Activated T-cell treated with anti-CD3 and anti-CD28 coated beads, Interleukin-2, amount 50 U/mL, for 72 hours (primary cell): ENCODE data around the gene TADA2B. TPM values are rescaled to one million over a fixed set of nuclear protein-coding genes. Genes with fewer than 3 reads are reported as not detected.

Source experiments
- ATAC-seq, 2 donors: fragments of 150-1000 bp; cut with Tn5 transposase; replicated peaks in 1 of 2; 2 replicates each; pipeline ENCODE4 v1.10.0; 2021; ENCODE audit warnings: moderate library complexity in 2 of 2, mild to moderate bottlenecking in 1 of 2
- DNase-seq, 2 donors: peaks; one replicate each; pipeline ENCODE4 v3.0.0; 2021 to 2022; ENCODE audit warnings: mixed read lengths in 1 of 2
- H3K27ac Mint-ChIP-seq: one replicate; pipeline ENCODE4 v1.8.0; 2022; ENCODE audit warnings: mild to moderate bottlenecking, moderate library complexity, mixed read lengths
- H3K27me3 Mint-ChIP-seq: one replicate; pipeline ENCODE4 v1.8.0; 2022; ENCODE audit warnings: low read depth, mixed read lengths
- H3K36me3 Mint-ChIP-seq, 2 donors: one replicate each; pipeline ENCODE4 v1.8.0; 2022; ENCODE audit warnings: mixed read lengths in 2 of 2, mild to moderate bottlenecking in 1 of 2; ENCODE audit not compliant: insufficient read depth in 2 of 2
- H3K4me1 Mint-ChIP-seq: one replicate; pipeline ENCODE4 v1.8.0; 2022; ENCODE audit warnings: low read depth, mixed read lengths
- H3K4me3 Mint-ChIP-seq, 2 donors: one replicate each; pipeline ENCODE4 v1.8.0; 2022; ENCODE audit warnings: mild to moderate bottlenecking in 2 of 2, mixed read lengths in 2 of 2, moderate library complexity in 2 of 2
- H3K9me3 Mint-ChIP-seq, 2 donors: one replicate each; pipeline ENCODE4 v1.8.0; 2022; ENCODE audit warnings: mixed read lengths in 2 of 2
- total RNA-seq, 2 donors: library from RNA; stranded (reverse); gene quantifications; one replicate each; pipeline ENCODE4 v1.2.3, GENCODE V29; 2022

The TADA2B gene
- total RNA-seq, 2 donors from 2014 or later = 14.5 to 15.3 TPM

- ATAC-seq (no peak), DNase-seq (no peak)
- Mint-ChIP-seq H3K36me3 (peaks cover 2 to 7% of the 10 kb centered on the region in 2 donors), H3K9me3 (no peaks in the 10 kb centered on the region), H3K4me3 (no peak overlapping the region), H3K4me1 (no peaks in the 10 kb centered on the region), H3K27me3 (no peaks in the 10 kb centered on the region), H3K27ac (peak overlapping the region; percentile 68)
These were observed 21.8 kb upstream of the TADA2B start for GRCh38 chr4:7021355-7021754.

DNA sequence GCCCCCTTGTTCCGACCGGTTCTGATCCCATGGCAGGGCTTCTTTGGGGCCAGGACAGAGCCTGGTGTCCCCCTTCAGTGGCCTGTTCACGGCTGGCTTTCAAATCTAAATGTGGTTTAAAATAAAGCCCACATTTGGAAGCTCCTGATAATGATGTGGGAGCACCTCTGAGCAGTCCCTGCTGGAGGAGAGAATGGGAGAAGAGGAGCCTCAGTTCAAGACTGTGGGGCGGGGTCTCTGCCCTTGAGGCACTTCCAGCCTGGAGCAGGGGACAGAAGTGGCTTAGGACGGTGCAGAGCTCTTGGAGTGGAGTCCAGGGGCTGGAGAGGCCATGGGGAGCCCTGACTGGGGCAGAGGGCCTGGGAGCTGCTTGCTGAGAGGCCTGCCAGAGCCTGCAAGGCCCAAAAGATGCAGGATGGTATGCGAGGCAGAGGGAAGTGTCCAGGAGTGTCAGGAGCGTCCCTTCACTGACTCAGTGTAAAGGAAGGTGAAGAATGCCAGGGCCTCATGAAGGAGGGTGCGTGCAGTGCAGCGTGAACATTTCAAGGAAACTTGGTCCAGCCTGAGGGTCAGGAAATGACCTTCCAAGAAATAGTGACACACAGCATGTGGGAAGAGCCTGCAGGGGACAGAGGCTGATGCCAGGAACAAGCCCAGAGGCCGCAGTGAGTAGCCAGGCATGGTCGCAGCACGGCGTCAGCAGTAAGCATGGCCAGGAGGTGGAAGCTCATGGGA lies 21.1 kb upstream of the TADA2B start:
- H3K9me3 Mint-ChIP-seq = no peaks in the 10 kb centered on the region
- peaks cover 2 to 12% of the 10 kb centered on the region in 2 donors for H3K36me3 Mint-ChIP-seq
- ATAC-seq (no peak), DNase-seq (no peak)
- no peak overlapping the region for H3K4me3 Mint-ChIP-seq
- no peaks in the 10 kb centered on the region for H3K27me3 Mint-ChIP-seq
- no peak overlapping the region for H3K27ac Mint-ChIP-seq
- no peaks in the 10 kb centered on the region for H3K4me1 Mint-ChIP-seq

- Mint-ChIP-seq H3K4me3 (no peak overlapping the region), H3K9me3 (no peaks in the 10 kb centered on the region), H3K4me1 (no peaks in the 10 kb centered on the region), H3K27ac (no peak overlapping the region), H3K36me3 (peaks cover 12 to 16% of the 10 kb centered on the region in 2 donors), H3K27me3 (no peaks in the 10 kb centered on the region)
- ATAC-seq (no peak), DNase-seq (no peak)
These were observed 19.7 kb upstream of the TADA2B start for GRCh38 chr4:7023486-7023885.

DNA sequence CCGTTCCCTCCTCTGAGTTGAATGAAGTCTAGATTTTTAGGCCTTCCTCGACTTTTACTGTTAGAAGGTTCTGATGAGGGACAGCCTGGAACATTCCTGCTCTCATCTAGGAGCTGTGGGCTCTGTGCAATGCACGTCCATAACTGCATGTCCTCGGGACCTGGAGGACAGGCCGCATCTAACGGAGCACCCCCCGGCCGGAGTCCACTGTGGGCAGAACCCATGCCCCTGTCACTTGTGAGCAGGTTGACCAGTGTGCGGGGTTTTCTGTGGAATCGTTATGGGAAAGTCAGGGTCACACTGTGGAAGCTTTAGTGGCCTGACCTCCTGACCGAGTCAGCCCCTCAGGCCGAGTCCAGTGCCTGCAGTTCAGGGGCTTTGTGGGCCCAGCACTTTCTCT lies 19.3 kb upstream of the TADA2B start:
- DNase-seq (no peak), ATAC-seq (no peak)
- H3K4me3 Mint-ChIP-seq = no peak overlapping the region
- no peaks in the 10 kb centered on the region for H3K4me1 Mint-ChIP-seq
- H3K27ac Mint-ChIP-seq = no peak overlapping the region
- H3K27me3 Mint-ChIP-seq = no peaks in the 10 kb centered on the region
- H3K9me3 Mint-ChIP-seq = no peaks in the 10 kb centered on the region
- H3K36me3 Mint-ChIP-seq = peaks cover 12 to 19% of the 10 kb centered on the region in 2 donors

GRCh38 chr4:7024336-7024890 lies 18.8 kb upstream of the TADA2B start:
- H3K9me3 Mint-ChIP-seq = no peaks in the 10 kb centered on the region
- ATAC-seq (no peak), DNase-seq (no peak)
- no peak overlapping the region for H3K4me3 Mint-ChIP-seq
- H3K4me1 Mint-ChIP-seq = no peaks in the 10 kb centered on the region
- no peaks in the 10 kb centered on the region for H3K27me3 Mint-ChIP-seq
- peaks cover 12 to 24% of the 10 kb centered on the region in 2 donors for H3K36me3 Mint-ChIP-seq
- no peak overlapping the region for H3K27ac Mint-ChIP-seq

DNA sequence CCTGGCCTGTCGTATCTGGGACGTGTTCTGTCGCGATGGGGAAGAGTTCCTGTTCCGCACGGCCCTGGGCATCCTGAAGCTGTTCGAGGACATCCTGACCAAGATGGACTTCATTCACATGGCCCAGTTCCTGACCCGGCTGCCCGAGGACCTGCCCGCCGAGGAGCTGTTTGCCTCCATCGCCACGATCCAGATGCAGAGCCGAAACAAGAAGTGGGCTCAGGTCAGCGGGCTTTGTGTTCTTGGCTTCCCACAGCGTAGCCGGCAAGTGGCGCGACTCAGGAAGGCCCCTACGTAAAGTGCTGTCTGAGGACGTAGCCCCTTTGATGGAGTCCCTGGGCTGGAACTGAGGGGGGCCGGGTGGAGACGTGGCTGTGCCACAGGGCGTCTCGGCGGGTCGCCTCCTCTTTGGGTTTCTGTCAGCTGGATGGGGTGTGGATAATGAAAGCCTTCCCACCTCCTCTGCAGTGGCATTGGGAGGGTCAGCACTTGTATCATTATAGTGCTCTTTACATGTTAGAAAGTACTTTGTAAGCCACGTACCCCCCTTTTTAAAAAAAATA lies 18.1 kb upstream of the TADA2B start:
- DNase-seq (no peak), ATAC-seq (no peak)
- Mint-ChIP-seq H3K36me3 (peaks cover 12 to 24% of the 10 kb centered on the region in 2 donors), H3K27ac (no peak overlapping the region), H3K27me3 (no peaks in the 10 kb centered on the region), H3K4me3 (no peak overlapping the region), H3K9me3 (no peaks in the 10 kb centered on the region), H3K4me1 (no peaks in the 10 kb centered on the region)

DNA sequence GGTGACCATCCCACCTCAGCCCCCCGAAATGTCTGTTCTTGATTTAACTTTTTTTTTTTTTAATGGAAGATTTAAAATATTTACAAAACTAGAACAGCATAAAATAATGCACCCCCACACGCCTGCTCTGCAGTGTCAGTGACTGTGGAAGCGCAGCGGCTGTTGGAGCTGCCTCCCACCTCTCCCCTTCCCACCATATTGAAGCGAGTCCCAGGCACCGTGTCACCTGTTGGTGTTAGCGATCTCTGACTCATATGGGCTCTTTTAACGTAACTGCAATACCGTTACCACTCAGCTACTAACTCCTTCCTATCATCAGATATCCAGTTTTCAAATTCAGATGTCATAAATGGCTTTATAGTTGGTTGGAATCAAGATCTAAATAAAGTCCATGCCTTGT lies 17.1 kb upstream of the TADA2B start:
- Mint-ChIP-seq H3K9me3 (no peaks in the 10 kb centered on the region), H3K36me3 (peaks cover 13 to 23% of the 10 kb centered on the region in 2 donors), H3K4me3 (no peak overlapping the region), H3K4me1 (no peaks in the 10 kb centered on the region), H3K27me3 (no peaks in the 10 kb centered on the region), H3K27ac (no peak overlapping the region)
- no peak for ATAC-seq
- DNase-seq = no peak

GRCh38 chr4:7027284-7027683 lies 15.9 kb upstream of the TADA2B start:
- Mint-ChIP-seq H3K27ac (no peak overlapping the region), H3K9me3 (no peaks in the 10 kb centered on the region), H3K4me1 (no peaks in the 10 kb centered on the region), H3K36me3 (peaks cover 13 to 20% of the 10 kb centered on the region in 2 donors), H3K4me3 (no peak overlapping the region), H3K27me3 (no peaks in the 10 kb centered on the region)
- DNase-seq (no peak), ATAC-seq (no peak)

GRCh38 chr4:7027913-7028312 lies 15.3 kb upstream of the TADA2B start:
- Mint-ChIP-seq H3K36me3 (peaks cover 13 to 20% of the 10 kb centered on the region in 2 donors), H3K27ac (no peak overlapping the region), H3K4me1 (no peaks in the 10 kb centered on the region), H3K9me3 (no peaks in the 10 kb centered on the region), H3K27me3 (no peaks in the 10 kb centered on the region), H3K4me3 (no peak overlapping the region)
- ATAC-seq (no peak), DNase-seq (no peak)

GRCh38 chr4:7029212-7029611 lies 14.0 kb upstream of the TADA2B start:
- no peak for DNase-seq
- Mint-ChIP-seq H3K27me3 (no peaks in the 10 kb centered on the region), H3K36me3 (peaks cover 13 to 20% of the 10 kb centered on the region in 2 donors), H3K4me1 (no peaks in the 10 kb centered on the region), H3K27ac (no peak overlapping the region), H3K9me3 (no peaks in the 10 kb centered on the region), H3K4me3 (no peak overlapping the region)
- ATAC-seq = no peak

- Mint-ChIP-seq H3K27ac (no peak overlapping the region), H3K4me1 (no peaks in the 10 kb centered on the region), H3K4me3 (no peak overlapping the region), H3K36me3 (peaks cover 13 to 20% of the 10 kb centered on the region in 2 donors), H3K9me3 (no peaks in the 10 kb centered on the region), H3K27me3 (no peaks in the 10 kb centered on the region)
- ATAC-seq (no peak), DNase-seq (no peak)
These were observed 13.3 kb upstream of the TADA2B start for GRCh38 chr4:7029921-7030320.

DNA sequence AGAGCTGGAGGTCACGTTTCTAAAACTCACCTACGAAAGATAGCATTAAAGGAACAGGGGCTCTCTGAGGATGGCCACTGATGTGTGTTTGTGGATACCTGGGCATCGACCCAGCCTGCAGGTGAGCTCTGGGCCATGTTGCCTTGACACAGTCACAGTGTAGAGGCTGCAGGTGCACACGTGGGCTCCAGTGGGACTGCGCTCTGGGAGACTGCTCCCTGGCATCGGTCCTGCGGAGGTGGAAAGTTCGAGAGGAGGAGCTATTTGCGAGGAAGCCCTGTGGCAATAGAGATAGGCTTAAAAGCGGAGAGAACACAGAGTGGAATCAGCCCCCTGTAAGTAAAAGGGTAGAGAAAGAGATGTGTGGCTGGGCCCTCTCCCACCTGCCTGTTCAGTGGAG lies 12.3 kb upstream of the TADA2B start:
- DNase-seq = no peak
- H3K27ac Mint-ChIP-seq = peak overlapping the region; percentile 28
- ATAC-seq = no peak
- H3K36me3 Mint-ChIP-seq = peaks cover 13 to 19% of the 10 kb centered on the region in 2 donors
- no peaks in the 10 kb centered on the region for H3K4me1 Mint-ChIP-seq
- H3K9me3 Mint-ChIP-seq = no peaks in the 10 kb centered on the region
- H3K27me3 Mint-ChIP-seq = no peaks in the 10 kb centered on the region
- no peak overlapping the region for H3K4me3 Mint-ChIP-seq

DNA sequence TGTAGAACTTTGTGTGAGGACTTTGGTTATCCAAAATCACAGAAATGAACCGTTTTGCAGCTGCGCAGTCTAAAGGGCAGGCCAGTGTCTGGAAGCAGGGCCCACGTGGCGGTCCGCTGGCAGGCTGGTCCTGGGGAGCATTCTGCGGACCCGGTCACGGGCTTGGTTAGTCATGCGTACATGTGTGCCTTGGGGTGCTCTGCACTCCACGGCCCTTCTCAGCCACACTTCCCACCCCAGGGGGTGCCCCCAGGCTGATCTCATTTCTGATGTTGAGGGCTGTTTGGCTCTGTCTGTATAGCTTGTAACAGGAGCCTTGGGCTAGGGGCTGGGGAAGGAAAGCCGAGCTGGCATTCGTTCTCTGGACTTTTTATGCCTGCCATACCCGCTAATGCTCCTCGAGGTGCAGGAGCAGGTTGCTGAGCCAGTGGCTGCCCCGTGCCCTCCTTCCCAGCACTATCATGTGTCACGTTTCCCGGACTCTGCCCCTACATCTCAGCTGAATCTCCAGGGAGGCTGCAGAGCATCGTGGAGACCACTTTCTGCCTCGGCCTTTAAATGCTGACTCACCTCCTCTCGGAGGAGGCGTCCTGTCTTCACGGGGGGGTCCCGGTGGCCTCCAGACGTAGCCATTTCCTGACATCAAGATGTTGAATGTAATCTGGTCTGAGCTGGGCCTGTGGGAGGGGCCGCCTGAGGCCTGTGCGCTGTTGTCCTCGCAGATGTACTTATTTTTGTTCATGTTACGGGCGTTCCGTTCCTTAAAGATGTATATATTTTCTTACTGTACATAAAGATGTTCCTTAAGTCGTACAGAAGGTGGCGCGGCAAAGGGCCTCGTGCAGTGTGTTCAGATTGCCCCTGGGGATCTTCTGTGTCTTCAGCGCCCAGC lies 11.4 kb upstream of the TADA2B start:
- no peaks in the 10 kb centered on the region for H3K4me1 Mint-ChIP-seq
- ATAC-seq (no peak), DNase-seq (no peak)
- no peak overlapping the region for H3K4me3 Mint-ChIP-seq
- H3K9me3 Mint-ChIP-seq = no peaks in the 10 kb centered on the region
- H3K27me3 Mint-ChIP-seq = no peaks in the 10 kb centered on the region
- H3K27ac Mint-ChIP-seq = no peak overlapping the region
- H3K36me3 Mint-ChIP-seq = peaks cover 11 to 16% of the 10 kb centered on the region in 2 donors
